Suppressor macrophage (primary cell): ENCODE data around the gene KCNAB2.
A peak's percentile ranks its signal among the peaks of the same experiment; 100 is the strongest.

Experiments
- DNase-seq, 4 experiments: peaks; one replicate each; pipeline ENCODE4 v3.0.0-alpha.2; 2020 to 2022

Gene KCNAB2

DNA sequence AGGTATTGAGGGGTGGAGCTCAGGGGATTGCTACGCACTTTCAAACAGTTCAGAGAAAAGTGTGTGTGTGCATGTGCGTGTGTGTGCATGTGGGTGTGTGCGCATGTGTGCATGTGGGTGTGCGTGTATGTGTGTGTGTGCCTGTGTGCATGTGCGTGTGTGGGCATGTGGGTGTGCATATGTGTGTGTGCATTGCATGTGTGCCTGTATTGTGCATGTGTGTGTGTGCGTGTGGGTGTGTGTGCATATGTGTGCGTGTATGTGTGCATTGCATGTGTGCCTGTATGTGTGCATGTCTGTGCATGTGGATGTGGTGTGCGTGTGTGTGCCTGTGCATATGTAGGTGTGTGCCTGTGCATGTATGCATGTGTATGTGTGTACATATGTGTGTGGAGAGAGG, 12.6 kb upstream of the KCNAB2 start:
- no peak for DNase-seq

DNA sequence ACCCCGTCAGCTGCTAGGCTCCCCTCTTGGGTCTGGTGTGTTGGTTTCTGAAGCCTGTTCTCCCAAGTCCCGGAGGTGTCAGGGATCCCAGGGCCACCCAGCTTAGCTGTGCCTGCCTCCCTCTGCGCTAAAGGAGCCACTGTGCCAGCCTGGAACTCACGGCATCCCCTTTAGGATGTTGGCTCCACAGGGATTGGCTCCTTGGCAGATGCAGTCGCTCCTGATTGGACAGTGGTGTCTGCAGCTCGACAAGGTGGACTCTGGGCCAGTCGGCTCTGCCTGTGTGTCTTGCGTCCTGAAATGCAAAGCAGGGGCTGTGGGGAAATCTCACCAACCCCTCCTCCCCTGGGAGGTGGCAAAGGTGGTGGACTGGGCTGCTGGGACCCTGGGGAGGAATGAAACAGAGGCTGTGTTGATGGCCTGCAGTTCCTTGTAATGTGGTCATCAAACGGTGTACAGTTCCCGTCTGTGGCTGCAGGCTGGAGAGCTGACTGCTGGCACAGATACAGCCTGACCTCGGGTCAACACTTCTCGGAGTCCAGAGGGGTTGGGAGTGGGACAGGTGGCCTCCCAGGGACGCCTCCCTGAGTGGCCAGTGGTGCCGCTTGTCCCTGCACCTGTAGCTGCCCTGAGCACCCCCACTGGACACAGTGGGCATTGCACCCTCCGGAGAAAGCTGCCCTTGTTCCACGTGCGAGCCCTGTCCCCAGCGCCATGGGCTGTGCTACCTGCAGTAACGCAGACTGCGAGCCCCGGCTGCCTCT, 11.5 kb upstream of the KCNAB2 start:
- DNase-seq = peak in 3 of 4 experiments; percentile 25 to 59 (median 37)

GRCh38 chr1:6034750-6035096, 11.0 kb upstream of the KCNAB2 start:
- DNase-seq = no peak

DNA sequence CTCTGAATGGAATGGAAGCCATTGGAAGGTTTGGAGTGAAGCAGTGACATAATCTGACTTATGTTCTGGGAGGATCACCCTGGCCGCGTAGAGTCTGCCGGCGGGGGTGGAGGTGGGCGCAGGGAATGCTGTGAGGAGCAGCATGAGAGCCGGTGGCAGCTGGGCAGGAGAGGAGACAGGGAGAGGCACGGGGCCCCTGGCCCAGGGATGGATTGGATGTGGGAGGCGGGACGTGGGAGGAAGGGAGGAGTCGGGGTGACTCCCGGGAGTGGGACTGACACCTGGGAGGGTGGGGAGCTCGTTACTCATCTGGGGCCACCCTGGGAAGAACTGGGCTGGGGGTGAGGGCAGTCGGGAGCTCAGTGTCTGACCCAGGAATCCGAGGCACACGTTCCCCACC, 10.4 kb upstream of the KCNAB2 start:
- DNase-seq = no peak

DNA sequence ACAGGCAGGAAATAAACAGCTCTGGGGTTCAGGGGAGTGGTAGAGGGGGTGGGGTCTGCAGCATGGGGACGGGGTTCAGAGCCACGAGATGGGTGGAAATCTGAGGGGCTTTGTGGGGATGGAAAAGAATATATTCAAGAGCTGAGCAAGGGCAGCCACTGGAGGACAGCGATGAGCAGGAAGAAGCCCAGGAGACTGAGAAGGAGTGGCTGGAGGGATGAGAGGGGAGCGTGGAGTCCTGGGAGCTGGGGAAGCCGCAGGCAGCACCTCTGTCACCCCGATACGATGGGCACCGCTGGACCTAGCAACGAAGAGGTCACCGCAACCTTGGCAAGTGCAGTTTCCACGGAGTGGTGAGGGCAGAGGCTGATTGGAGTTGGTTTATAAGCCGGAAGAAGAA, 10.0 kb upstream of the KCNAB2 start:
- no peak for DNase-seq

DNA sequence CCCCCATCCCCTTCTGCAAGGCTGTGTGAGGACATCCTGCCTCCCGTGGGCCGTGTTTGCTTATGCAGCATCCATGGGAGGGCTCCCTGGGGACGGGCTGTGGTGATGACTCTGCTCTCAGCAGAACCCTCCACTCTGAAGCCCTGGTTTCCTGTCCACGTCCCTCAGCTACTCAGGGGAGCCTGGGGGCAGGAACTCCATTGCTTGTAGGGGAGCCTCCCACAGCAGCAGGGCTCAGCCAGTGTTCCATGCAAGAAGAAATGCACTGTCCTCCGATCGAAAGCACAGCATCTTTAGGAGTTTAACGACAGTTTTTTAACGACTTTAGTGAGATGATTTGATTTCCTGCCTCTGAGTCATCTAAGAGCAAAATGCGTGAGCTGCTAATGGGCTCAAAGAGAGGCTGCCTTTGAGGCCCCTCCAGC, 8.3 kb upstream of the KCNAB2 start:
- DNase-seq = no peak

DNA sequence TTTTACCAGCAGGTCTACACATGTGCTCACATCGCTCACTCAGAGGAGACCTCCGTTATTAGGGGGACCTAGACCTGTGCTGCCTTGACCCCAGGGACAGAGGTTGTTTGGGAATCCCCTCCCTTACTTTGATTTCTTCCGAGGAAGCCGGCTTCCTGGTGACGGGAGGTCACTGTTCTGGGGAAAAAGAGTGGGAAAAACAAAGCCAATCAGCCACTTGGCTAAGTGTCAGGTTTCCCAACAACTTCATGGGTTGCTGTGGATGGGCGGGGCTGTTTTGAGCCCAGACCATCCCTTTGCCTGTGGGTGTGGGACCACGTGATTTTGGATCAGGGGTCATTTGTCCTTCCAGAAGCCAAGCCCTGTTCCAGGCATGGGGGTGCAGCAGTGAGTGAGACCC, 7.1 kb upstream of the KCNAB2 start:
- no peak for DNase-seq

DNA sequence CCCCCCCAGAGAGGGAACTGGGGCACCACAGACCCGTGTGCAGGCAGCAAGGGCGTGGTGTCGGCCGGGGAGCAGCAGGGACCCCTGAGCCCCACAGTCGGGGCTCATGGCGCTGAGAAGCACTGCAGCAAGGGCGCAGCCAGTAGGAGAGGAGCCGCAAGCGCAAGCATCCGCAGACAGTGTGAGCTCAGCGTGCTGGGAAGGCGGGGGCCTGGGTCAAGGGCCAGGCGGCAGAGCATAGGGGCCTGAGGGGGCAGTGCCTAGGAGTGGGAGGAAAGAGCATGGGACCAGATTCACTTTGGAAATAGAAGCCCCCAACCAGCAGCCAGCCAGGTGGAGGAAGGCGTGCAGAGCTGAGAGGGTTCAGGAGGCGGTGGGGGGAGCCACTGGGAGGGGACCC, 6.7 kb upstream of the KCNAB2 start:
- no peak for DNase-seq

- no peak for DNase-seq
These were observed 5.2 kb upstream of the KCNAB2 start for GRCh38 chr1:6040444-6040843.

- DNase-seq = peak; percentile 48 to 63 (median 52)
These were observed 4.8 kb upstream of the KCNAB2 start for GRCh38 chr1:6040861-6041415.

DNA sequence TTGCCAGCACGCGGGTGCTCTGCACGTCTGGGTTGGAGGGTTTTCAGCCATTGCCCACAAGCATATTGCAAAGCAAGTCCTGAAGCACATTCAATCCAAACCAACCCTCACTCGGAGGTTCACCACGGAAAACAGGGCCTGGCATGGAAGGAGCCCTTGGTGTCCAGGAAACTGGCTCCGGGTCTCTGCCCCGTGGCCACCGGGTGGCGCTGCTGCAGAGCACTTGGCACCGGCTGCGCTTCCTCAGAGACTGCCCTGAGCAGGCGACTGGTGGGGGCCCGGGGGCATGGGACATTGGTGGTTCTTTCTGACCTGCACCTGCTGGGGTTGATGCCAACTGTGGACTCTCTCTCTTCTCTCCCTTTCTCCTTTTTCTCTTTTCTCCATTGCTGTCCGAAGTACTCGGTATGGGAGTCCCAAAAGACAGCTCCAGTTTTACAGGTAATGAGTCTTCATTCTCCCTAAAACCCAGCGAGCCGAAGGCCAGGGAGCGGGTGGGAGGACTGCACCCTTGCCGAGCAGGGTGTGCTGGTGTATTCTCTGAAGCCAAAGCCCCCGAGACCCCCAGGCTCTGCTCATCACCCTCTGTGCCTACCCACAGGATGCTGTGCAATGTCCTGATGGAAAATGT, 4.1 kb upstream of the KCNAB2 start:
- peak; percentile 41 to 65 (median 46) for DNase-seq

DNA sequence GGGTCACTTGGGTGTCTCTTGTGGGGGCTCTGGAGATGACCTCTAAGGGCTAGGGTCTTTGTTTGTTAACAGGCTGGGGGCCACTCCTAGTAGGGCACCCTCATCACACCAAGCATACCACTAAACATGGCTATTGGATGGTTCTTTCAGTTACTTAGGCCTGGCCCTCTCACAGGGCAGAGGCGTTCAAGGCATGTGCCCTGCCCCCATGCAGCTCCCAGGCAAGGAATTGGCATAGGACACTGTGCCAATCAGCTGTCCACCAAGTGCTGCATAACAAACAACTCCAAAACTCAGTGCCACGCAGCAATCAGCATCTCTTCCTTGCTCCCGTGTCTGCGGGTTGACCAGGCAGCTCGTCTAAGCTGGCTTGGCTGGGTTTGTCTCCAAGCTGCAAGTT, 2.1 kb upstream of the KCNAB2 start:
- no peak for DNase-seq

GRCh38 chr1:6044481-6045109, 1.1 kb upstream of the KCNAB2 start:
- no peak for DNase-seq

GRCh38 chr1:6045110-6045502, 582 bp upstream of the KCNAB2 start:
- DNase-seq = no peak

DNA sequence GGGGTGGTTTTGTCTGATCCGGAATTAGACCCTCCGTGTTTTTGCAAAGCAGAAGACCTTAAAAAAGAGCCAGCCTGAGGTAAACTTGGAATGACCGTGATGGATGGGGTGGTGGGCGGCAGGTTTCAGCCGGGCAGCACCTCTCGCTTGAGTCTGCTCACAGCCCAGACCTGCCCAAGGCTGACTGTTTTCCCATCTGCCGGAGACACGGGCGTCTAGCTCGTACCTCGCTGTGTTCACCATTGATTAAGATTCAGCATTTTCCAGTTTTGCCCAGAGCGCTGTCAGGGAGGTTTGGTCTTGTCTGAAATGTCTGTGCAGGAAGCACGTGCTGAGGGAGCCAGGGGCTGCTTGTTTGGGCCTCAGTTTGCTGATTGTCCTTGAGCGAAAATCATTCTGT, 591 bp downstream of the KCNAB2 start:
- no peak for DNase-seq

GRCh38 chr1:6048179-6048867, 2.6 kb downstream of the KCNAB2 start:
- DNase-seq = no peak

DNA sequence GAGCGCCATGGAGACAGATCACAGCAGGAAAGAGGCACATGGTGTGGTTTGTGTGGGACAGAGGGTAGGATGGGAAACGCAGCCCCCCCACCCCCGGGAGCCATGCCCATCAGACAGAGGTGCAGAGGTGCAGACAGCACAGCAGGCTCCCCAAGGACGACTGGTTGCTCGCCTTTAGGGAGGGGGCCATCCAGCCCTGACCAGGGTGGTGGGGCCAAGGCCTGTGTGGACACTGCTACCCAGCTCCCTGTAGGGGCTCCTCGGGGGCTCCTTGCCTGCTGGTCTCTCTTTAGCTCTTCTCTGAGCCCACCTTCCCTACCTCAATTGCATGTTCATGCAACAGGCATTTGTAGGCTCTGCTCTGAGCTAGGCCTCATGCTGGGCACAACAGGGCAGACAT, 3.7 kb downstream of the KCNAB2 start:
- DNase-seq = no peak

DNA sequence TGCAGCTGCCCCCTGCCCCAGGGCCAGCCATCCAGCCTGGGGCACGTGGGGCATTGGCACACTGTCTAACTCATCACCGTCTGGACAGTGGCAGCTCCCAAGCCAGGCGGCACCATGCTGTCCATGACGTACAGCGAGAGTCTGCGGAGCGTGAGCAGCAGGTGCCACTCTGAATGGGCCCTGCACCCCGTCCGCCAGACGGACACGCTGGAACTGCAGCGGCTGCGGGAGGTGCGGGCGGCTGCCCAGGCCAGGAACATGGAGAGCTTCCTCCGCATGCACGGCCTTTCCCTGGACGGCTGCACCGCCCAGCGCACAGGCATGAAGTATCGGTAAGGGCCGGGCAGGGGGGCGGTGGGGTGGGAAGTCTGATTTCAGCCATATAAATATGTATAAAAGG, 5.7 kb downstream of the KCNAB2 start:
- no peak for DNase-seq

DNA sequence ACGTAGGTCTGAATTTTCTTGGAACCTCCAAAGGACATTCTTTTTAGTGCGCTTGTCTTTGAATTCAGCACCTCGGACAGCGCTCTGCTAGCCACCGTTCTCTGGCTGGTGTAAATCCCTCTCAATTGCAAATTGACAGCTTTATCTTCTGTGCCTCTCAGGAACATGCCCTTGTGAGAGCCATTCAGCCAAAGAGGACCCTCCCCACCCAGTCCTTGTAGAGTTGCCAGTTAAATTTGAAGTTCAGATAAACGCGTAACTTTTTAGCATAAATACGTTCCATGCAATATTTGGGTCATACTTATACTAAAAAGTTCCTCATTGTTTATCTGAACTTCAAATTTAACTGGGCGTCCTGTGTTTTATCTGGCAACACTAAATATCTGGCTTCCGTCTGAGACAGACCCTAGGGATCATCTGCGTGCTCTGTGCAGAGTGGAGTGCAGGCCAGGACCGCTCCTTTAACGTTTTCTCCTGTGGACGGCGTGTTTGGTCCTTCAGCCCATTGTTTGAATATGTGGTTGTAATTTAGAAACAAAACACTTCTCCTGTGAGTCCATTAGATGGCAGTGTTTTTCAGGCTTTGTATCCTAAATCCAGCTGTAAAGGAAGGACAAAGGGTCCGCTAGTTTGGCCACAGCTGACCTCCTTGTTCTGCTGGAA, 7.0 kb downstream of the KCNAB2 start:
- DNase-seq = peak; percentile 66 to 74 (median 71)

DNA sequence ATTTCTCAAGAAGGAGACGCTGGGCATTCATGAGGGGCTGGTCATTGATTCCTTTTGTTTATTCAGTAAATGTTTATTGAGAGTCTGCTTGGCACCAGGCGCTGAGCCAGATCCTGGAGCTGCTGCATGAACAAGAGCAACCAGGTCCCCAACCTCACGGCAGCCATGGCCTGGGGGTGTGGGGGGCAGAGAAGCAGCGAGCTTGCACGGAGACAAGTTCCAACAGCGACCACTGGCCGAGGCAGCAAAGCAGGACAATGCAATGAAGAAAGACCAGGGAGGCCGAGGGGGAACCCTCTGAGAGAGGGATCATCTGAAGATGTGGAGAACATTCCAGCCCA, 7.5 kb downstream of the KCNAB2 start:
- DNase-seq = no peak

GRCh38 chr1:6054596-6054995, 8.9 kb downstream of the KCNAB2 start:
- DNase-seq = no peak

- DNase-seq = peak; percentile 81 to 89 (median 88)
These were observed 10.9 kb downstream of the KCNAB2 start for GRCh38 chr1:6056572-6056948.
